HG02571 (cell line): Measurements from ENCODE around the gene UBE3A.
"Not testable (repeated sequence)": the region's sequence is repeated elsewhere in the genome, so short reads cannot be mapped to it uniquely, and the experiment has no call there.

Experiments
- ATAC-seq: cut with Tn5 transposase; IDR thresholded peaks from one replicate; pipeline ENCODE4 v1.9.1; 2021; ENCODE audit warnings: mild to moderate bottlenecking, moderate library complexity; ENCODE audit not compliant: unreplicated experiment

The UBE3A gene

DNA sequence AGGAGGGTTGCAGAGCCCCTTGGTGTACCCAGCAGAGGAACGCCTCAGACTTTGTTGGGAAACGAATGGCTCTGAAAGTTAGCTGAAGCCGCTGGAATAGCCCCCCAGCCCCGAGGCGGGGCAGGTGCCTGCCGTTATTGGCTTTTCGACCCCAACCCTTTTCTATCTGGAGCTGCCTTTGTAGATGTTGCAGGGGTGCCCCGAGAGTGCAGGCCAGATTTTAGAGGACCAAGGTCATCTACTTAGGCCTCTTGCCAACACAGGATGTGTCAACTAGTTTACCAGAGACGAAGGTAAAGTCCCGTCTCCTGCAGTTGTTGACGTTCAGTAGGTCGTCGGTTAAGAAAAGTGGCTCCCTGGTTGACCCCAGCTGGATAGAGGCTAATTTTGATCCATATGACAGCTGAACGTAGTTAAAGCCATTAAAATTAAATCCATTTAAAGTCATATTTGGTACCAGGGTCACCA is 579 bp upstream of the UBE3A start:
- ATAC-seq: no peak

DNA sequence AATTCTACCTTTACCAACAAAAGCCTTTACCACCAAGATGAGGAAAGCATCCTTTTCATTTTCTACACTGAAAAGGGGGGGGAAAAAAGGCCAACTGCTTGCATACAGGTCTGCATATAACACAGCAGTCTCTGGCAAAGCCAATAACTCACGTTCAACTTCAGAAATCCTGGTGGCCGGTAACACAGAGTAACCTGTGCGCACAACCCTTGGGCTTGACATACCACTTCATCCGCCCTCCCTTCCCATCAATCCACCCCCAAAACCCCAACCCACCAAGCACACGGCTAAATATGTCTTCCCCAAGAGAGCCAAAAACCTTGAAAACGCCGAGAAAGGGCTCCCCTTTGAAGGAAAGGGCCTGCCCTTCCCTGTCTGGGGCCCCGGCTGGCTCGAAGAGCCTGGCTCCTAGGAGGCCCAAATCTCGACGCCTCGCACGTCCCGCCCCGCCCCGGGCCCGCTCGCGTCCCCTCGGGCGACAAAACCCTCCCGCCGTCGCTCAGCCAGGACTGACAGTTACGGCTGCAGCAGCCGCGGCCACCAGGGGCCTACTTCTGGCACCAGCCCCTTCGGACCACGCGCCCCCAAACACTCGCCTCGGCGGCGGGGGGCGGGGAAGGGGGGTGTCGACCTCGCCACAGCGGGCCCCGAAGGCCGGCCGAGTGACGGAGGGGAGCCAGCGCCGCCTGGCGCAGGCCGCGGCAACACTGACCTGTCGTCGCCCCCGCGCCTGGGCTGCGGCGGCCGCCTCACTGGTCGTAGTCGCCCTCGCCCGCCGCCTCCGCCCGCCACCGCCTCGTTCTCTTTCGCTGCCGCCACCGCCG is 835 bp downstream of the UBE3A start:
- peak; percentile 50 for ATAC-seq

DNA sequence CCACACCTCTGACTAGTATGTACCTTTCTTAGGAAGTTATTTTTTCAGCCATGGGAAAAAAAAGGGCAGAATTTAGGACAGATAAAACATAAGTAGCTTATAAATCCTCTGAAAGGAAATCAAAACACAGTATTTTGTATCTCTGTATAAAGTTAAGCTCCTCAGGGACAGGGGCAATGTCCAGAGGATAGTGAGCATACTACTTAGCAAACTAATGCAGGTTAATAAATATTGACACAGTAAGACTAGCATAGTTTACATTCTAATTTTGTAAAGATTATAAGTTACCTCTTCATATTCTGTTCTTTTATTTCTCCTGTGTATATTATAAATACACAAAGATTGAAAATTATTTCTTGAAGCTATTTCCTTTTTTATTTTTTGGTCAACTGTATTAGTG is 2.1 kb downstream of the UBE3A start:
- no peak for ATAC-seq

DNA sequence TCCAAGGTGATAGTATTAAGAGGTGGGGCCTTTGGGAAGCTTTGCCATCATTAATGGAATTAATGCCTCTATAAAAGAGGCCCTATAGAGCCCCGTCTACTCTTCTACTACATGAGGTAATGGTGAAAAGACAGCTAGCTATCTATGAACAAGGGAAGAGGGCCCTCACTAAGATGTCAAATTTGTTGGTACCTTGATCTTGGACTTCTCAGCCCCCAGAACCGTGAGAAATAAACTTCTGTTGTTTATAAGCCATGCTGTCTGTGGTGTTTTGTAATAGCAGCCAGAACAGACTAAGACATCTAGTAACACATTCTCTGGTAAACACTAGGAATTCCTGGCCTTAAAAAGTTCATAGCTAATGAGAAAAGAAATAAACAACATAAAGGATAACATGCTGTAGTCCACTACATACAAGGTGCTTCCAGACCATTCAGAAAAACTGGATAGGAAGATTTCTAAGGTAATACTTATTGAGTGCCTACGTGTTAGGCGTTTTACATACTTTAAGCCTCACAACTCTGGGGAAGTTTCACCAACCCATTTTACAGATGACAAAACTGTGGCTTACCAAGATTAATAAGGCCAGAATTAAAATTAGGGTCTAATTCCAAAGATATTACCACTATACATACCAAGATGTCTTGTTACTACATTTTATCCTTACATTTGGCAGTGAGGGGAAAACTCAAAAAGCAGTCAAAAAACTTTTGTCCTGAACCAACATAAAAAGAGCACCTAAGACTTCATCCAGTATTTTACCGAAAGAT is 3.2 kb downstream of the UBE3A start:
- ATAC-seq: no peak

DNA sequence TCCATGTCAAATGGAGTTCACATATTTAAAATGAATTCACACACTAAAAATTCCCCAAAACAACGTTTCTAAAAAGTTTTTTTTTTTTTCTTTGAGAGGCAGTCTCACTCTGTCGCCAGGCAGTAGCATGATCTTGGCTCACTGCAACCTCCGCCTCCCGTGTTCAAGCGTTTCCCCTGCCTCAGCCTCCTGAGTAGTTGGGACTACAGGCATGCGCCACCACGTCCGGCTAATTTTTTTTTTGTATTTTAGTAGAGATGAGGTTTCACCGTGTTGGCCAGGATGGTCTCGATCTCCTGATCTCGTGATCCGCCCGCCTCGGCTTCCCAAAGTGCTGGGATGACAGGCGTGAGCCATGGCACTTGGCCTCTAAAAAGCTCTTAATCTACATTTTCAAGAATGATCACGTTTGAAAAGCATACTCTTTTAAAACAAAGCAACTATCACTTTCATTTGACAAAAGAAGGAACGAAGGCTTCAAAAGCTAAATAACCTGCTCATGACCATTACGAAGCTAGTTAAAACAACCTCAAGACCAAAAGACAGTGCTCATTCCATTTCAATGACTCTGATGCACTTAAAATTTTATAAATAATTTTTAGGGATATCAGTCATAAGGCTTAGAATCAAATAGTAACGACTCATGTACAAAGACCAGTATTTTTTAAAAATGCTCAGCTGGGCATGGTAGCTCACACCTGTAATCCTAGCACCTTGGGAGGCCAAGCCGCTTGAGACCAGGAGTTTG is 5.5 kb downstream of the UBE3A start:
- no peak for ATAC-seq

DNA sequence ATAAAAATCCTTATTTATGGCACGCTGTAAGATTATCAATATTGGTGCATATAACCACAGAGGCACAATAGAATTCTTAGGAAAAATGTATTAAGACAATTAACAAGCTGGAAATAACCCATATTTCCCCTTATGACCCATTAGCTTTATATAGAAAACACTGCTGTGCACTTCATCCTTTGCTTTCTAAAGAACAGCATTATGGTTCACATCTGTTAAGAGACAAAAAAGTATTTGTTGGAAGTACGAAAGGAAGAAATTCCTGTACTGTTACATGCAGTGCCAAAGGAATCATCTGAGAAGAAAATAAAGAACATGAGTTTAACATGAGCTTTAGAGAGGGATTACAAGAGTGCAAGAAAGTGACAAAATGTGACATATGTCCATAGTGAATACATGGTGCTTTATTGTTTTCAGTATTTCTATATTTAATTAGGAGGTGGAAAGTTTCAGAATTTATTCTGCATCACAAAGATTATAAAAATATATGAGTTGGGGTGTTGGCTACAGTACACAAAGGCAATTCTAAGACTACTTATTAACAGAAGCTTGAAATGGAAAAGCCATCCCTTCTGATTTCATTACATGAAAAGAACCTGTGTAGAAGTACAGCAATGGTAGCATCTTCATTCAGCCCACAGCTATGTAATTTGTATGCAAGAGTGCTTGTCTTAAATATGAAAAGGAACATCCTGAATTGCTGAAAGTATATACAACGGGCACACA is 6.8 kb downstream of the UBE3A start:
- no peak for ATAC-seq

DNA sequence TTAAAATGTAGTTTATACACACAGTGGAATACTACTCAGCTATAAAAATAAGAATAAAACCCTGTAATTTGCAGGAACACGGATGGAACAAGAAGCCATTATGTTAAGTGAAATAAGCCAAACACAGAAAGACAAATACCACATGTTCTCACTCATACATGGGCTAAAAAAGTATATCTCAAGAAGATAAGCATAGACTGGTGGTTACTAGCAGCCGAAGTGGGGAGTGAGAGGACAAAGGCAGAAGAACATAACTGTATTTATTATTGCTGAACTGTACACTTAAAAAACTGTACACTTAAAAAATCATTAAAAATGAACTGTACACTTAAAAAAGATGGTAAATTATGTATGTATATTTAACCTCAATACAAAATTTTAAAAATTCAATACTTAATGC is 11.0 kb downstream of the UBE3A start:
- ATAC-seq: no peak

DNA sequence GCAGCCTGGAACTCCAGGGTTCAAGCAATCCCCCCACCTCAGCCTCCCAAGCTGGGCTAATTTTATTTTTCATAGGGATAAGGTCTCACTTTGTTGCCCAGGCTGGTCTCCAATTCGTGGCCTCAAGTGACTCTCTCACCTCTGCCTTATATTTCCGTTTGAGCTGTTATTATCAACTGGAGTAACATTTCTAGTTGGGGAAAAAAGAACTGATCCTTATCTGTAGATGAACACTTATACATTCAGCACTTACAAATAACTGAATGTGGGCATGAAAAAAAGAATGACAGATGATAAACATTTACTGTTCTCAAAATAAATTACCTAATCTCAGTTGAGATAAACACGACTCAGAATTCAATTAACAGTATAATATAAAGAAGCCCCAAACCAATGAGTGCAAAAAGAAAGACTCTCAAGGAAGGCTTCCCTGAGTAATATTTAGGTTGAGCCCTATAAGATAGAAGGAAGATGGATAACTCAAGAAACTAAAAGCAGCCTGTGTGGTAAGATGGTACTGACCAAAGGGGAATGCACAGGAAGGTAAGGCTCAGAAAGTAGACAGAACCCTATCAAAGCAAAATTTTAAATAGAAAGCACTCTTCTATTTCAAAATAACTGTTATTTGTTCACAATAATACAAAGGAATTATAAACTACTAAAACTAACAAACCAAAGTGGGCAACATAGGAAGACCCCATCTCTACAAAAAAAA is 11.8 kb downstream of the UBE3A start:
- ATAC-seq: no peak

DNA sequence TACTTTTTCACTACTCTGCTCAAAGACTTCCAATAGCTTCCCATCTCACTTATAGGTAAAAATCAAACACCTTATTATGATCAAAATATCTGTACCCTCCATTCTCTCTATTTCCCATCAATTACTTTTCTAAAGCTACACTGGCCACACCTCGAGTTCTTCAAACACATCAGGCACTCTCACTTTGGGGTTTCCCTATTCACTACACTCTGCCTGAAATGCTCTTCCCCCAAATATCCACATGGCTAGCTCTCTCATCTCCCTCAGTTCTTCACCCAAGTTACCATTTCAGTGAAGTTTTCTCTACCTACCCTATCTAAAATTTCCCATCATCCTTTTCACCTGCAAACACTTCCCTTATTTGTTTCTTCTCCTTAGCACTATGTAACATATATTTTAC is 14.8 kb downstream of the UBE3A start:
- no peak for ATAC-seq

DNA sequence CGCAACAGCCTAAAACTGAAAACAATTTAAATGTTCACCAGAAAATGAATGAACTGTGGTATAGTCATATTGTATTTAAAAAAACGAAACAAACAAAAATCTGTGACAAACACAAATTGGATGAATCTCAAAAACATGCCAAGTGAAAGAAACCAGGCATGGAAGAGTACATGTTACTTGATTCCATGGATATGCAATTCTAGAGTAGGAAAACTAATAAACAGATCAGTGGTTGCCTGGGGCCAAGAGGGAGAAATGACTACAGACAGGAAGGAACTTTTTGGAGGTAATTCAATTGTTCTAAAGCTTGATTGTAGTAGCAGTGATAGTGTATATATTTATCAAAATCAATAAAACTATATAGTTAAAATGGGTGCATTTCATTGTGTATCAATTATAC is 16.8 kb downstream of the UBE3A start:
- ATAC-seq: no peak

DNA sequence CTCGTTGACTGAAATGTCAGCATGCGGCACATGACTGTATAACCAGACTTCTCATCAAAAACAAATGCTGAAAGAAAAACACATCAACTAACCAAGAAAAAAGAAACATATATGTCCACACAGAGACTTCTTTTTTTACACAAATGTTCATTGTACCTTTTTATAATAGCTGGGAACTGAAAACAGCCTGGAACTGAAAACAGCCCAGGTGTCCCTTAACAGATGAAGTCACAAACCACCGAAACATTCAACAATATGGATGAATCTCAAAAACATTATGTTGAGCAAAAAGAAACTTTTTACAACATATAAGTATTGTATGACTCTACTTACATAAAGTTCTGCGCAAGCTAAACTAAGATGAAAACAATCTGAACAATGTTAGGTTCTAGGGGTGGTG is 20.6 kb downstream of the UBE3A start:
- no peak for ATAC-seq

DNA sequence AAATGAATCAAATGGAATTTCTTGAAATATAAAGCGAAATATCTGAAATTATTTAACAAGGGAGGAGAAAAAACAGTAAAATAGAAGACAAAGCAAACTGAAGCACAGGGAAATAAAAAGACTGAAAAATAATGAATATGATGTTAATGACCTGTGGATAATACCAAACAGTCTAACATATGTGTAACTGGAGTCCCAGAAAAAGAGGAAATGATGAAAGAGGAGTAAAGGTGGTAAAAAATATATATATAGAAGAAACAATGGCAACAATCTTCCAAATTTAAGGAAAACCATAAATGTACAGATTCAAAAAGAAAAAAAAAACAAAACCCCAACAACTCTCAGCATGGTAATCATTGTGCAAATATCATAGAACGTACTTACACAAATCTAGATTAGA is 21.2 kb downstream of the UBE3A start:
- ATAC-seq: no peak

DNA sequence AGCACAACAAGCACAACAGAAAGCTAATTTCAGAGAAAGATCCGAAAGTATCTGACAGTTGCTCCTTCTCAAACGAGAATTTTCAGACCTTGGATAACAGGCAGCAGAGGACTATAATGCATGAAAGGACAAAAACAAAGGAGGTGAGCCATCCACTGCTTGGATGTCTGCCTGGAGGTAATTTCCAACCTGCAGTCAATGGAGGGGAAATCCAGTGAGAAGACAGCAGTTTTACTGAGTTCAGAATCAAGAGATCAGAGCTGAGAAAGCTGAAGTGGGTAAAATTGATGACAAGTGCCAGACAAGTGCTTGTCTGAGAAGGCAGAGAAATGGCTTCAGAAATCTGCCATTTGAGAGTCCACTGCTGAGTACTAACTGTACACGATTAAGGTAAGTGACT is 22.1 kb downstream of the UBE3A start:
- no peak for ATAC-seq

DNA sequence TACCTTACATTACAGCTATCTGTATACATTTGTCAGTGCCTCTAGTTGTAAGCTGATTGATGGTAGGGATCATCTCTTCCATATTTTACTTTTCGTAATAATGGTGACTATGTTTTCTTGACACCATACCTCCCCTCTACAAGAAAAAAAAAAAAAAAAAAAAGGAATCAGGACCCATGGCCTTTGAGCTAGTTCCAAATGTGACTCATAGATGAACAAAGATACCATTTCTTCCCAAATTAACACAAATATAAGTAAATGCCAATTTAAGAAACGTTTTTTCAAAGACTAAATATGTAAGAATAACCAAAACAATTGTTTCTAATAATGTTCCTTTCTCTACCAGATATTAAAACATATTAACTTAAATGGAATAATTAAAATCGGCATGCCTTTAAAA is 23.1 kb downstream of the UBE3A start:
- no peak for ATAC-seq

DNA sequence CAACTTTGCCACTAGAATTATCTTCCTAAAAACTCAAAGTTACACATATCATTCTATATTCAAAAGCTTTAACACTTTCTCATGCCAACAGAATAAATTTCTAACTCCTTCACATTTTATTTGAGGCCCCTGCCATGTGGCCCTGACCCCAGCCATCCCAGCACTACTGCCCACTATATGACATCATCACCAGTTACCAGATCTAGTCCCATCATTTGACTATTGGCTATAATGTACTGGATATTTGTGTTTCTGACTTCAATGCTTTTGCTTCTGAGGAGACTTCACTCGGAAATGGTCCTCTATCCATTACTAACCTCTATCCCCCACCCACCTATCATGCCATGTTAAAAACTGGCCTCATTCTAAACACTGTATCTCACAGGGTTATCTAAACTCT is 23.6 kb downstream of the UBE3A start:
- no peak for ATAC-seq

DNA sequence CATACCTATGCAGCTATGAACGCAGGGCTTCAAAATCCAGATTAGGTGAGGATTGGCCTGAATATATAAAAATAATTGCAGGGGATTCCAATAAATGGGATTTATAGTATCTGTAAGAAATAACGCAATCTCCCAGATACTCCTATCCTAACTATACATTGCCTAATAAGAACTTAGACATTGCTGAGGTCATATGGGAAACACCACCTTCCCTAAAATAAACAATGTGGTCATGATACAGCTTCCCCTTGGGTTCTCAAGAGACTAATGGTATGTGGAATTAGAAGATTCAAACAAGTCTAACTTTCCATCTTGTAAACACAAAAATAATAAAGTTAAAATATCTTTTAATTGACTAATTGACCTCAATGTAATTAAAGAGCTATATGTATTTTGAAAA is 28.2 kb downstream of the UBE3A start:
- no peak for ATAC-seq

DNA sequence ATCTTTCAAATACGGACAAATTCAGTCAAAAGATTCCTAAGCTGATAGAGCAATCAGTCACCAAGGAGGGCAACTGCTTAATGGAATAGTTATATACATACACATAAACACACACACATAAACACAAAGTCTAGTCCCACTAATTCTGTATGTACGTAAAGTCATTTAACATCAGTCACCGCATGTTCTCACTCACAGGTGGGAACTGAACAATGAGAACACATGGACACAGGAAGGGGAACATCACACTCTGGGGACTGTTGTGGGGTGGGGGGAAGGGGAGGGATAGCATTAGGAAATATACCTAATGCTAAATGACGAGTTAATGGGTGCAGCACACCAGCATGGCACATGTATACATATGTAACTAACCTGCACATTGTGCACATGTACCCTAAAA is 29.1 kb downstream of the UBE3A start:
- ATAC-seq: not testable (repeated sequence)

DNA sequence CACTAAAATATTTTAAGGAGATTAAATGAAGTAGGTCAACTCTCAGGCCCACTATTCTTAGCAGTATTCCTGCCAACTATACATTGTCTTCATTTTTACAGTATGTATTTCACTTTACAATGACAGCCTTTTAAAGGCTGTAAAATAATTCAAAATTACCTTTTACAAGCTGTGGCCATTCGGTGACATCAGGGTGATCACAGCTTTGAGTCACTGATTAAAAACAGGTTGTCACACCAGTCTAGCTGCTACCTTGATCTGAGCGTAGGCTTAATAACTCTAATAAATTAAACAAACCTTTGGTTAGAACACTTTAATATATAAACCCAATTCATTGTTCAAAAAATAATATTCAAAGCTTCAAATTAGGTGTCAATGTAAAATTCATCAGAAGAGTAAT is 29.9 kb downstream of the UBE3A start:
- ATAC-seq: no peak

DNA sequence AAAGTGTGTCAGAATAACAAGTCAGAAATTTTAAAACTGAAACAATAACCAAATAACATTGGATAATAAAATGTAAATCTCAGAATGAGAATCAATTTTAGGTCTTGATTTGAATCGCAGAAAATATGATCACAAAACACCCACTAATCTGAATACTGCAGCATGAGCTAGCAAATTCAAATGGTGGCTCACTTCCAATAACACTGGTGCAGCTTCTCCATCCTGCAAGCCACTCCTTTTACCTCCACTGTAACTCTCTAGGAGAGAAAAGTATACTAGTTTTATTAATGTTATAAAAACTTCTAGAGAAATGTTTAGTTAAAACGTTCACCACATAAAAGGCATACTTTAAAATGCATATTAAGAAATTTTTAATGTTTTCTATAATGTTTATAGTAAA is 30.4 kb downstream of the UBE3A start:
- ATAC-seq: no peak

DNA sequence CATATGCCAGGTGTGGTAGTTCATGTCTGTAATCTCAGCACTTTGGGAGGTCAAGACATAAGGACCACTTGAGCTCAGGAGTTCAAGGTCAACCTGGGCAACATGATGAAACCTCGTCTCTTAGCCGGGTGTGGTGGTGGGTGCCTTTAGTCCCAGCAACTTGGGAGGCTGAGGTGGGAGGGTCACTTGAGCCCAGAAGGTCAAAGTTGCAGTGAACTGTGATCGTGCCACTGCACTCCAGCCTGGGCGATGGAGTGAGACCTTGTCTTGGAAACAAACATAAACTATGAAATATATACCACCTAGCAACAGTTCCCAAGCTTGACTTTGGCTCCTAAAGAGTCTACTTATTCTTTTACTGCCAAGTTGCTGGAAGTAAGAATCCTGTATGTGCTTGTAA is 30.9 kb downstream of the UBE3A start:
- no peak for ATAC-seq
